ENCODE data around the gene SCAMP4.

The SCAMP4 gene

GRCh38 chr19:1912760-1913505, 7.7 kb downstream of the SCAMP4 start:
- no peak for DNase-seq (ENCODE audit: low read depth in 2 of 2)

DNA sequence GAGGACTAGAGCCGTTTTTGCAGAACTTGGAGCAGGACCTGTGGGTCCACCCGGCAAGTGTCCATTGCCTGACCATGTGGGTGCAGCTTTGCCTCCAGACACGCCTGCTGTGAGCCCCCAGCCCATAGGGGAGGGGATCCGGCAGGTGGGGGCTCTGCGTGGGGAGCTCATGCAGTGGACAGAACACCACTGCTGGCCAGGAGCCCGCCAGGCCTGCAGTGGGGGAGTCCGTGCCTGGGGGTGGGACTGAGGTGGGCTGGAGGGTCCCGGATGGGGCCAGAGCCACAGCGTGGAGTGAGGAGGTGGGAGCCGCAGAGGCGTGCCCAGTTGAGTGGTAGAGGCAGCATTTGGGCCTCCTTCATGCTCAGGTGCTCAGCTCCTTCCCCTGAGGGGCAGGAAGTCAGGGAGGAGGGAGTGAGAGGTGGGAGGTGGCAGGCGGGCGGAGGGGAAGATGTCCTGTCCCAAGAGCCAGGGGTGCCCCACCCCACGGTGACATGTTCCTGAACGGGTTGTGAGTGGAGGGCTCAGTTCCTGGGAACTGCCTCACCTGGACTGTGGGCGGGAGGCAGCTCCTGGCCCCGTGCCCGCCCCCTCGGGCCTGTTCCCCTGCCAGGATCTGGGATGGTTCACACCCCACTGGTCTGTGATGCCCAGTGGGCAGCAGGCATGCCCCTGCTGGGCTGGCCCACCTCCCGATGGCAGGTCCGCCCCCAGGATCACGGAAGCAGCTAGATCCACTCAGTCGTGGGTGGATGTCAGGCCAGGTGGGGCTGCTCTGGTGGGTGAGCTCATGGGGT, 8.8 kb downstream of the SCAMP4 start:
- no peak for DNase-seq (ENCODE audit: low read depth in 2 of 2)

GRCh38 chr19:1914826-1915341, 9.7 kb downstream of the SCAMP4 start:
- no peak for DNase-seq (ENCODE audit: low read depth in 2 of 2)

DNA sequence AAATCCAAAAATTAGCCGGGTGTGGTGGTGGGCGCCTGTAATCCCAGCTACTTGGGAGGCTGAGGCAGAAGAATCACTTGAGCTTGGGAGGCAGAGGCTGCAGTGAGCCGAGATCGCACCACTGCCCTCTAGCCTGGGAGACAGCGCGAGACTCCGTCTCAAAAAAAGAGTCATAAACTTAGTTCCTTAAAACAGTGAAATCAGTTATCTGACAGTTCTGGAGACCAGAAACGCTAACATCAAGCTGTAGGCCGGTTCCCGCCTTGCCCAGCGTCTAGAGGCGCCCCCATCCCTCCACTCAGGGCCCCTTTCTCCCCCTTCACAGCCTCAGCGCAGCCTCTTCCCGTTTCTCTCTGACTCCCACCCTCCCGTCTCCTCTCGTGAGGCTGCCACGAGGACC, 11.9 kb downstream of the SCAMP4 start:
- no peak for DNase-seq (ENCODE audit: low read depth in 2 of 2)

GRCh38 chr19:1917926-1918325, 12.7 kb downstream of the SCAMP4 start:
- no peak for DNase-seq (ENCODE audit: low read depth in 2 of 2)

- no peak for DNase-seq (ENCODE audit: low read depth in 2 of 2)
Measured at GRCh38 chr19:1918975-1919374, 13.8 kb downstream of the SCAMP4 start.

DNA sequence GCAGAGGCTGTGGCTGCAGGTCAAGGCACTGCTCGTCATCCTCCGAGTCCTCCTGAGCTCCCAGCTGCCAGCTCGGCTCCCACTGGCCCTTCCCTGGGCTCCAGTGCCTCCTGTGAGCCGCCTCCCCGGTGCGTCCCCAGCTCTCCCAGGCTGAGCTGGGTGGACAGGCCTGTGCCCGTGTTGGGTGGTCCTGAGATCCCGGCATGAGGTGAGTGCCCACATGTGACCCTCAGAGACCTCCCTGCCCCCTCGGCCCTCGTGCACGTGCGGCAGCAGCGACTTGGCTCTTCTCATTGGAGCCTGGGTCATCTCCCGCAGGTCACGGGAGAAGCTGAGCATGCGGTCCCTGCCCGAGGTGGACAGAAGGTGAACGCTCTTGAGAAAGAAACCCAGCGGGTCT, 15.4 kb downstream of the SCAMP4 start:
- DNase-seq (ENCODE audit: low read depth in 2 of 2) = no peak

DNA sequence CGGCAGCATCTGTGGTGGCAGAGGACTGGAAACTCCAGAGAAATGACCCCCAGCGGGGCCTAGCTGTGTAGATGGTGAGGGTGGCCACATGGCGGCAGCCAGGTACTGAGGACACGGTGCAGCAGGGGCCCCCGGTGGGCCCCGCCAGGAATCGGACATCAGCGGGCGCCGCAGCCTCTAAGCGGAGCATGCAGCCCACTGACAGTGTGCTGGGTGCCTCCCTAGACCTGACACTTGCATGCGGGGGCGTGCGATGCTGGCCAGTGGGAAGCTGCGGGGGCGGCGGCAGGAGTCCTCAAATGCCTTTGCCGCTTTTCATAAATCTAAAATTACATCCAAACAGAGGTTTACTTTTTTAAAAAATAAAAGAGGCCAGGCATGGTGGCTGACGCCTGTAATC, 16.1 kb downstream of the SCAMP4 start:
- DNase-seq (ENCODE audit: low read depth in 2 of 2) = no peak

- no peak for DNase-seq (ENCODE audit: low read depth in 2 of 2)
Measured at GRCh38 chr19:1921825-1922224, 16.6 kb downstream of the SCAMP4 start.

GRCh38 chr19:1922803-1923202, 17.6 kb downstream of the SCAMP4 start:
- DNase-seq (ENCODE audit: low read depth in 2 of 2) = no peak

- DNase-seq (ENCODE audit: low read depth in 2 of 2) = no peak
Measured at GRCh38 chr19:1923319-1923718, 18.1 kb downstream of the SCAMP4 start.

GRCh38 chr19:1924320-1924961, 19.2 kb downstream of the SCAMP4 start:
- DNase-seq (ENCODE audit: low read depth in 2 of 2) = no peak

- DNase-seq (ENCODE audit: low read depth in 2 of 2) = no peak
Measured at GRCh38 chr19:1925544-1925943, 20.3 kb downstream of the SCAMP4 start.

DNA sequence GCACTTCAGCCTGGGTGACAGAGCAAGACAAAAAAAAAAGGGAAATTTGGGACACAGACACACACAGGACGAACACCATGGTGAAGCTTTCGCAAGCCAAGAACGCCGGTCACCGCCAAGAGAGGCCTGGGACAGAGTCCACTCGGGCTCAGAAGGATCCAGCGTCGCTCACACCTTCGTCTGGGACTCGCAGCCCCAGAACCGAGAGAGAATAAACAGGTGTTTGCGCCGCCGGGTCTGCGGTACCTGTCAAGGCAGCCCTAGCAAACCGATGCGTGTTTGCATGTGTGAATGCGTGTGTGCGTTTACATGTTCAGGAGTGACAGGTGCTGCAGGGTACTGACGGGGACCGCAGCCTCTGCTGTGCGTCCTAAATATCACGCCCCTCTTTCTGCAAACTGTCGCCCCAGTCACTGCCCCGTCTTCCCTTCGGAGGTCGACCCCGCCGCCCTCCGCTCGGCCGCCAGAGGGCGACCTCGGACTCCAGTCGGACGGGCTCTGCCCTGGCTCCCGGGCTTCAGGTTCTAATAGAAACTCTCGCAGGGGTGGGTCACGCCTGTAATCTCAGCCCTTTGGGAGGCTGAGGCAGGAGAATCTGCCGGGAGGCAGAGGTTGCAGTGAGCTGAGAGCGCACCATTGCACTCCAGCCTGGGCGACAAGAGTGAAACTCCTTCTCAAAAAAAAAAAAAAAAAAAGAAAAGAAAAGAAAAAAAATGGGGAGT, 24.0 kb downstream of the SCAMP4 start:
- peak; percentile 49 to 67 for DNase-seq (ENCODE audit: low read depth in 2 of 2)

- no peak for DNase-seq (ENCODE audit: low read depth in 2 of 2)
Measured at GRCh38 chr19:1931445-1931844, 26.2 kb downstream of the SCAMP4 start.

- no peak for DNase-seq (ENCODE audit: low read depth in 2 of 2)
Measured at GRCh38 chr19:1932395-1932794, 27.2 kb downstream of the SCAMP4 start.

- DNase-seq (ENCODE audit: low read depth in 2 of 2) = no peak
Measured at GRCh38 chr19:1933244-1933643, 28.0 kb downstream of the SCAMP4 start.

DNA sequence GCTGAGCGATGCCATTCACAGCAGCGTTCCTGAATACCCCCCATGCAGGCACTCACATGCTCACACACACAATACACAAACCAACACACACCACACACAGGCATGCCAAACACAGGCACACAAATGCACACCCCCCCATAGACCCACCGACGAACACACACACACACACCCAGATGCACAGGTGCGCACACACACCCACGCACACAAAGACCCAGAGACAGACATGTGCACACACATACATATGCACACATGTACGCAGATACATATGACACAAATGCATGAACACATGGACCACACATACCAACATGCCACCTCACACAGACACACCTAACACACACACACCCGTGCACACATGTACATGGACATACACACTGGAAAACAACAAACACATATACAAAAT, 28.7 kb downstream of the SCAMP4 start:
- no peak for DNase-seq (ENCODE audit: low read depth in 2 of 2)

- no peak for DNase-seq (ENCODE audit: low read depth in 2 of 2)
Measured at GRCh38 chr19:1935484-1936208, 30.4 kb downstream of the SCAMP4 start.

DNA sequence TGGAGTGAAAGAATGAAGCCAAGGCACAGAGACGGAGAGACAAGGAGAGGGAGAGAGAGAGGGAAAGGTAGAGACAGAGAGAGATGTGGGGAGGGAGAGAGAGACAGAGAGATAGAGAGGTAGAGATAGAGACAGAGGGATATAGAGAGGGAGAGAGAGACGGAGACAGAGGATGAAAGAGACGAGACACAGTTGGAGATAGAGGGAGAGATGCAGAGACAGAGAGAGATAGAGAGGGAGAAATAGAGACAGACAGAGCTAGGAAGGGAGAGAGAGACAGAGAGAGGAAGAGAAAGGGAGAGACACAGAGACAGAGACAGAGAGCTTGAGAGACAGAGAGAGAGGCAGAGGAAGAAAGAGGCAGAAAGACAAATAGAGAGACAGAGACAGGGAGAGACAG, 31.2 kb downstream of the SCAMP4 start:
- DNase-seq (ENCODE audit: low read depth in 2 of 2) = no peak

GRCh38 chr19:1936916-1937610, 31.9 kb downstream of the SCAMP4 start:
- DNase-seq (ENCODE audit: low read depth in 2 of 2) = no peak

Measured in stimulated activated CD8-positive, alpha-beta memory T cell treated with anti-CD3 and anti-CD28 coated beads, Interleukin-15, amount 100 ng/mL, for 4 hours (primary cell).